Erythroblast (primary cell): ENCODE data around the gene SOX30.

Experiments used
- GATA1 ChIP-seq: IDR thresholded peaks from 2 replicates; pipeline ENCODE4 v1.6.1; 2011; ENCODE audit warnings: low read depth, mild to moderate bottlenecking, control low read depth, low read length, moderate library complexity
- POLR2A ChIP-seq: IDR thresholded peaks from 2 replicates; pipeline ENCODE4 v1.6.1; 2011; ENCODE audit warnings: mild to moderate bottlenecking, low read length

- TF ChIP-seq POLR2A = no peak
- no peak for TF ChIP-seq GATA1
Observed at GRCh38 chr5:157690690-157691433, 38.6 kb upstream of the SOX30 start.
